ENCODE measurements around the gene TSHZ2. TPM values are rescaled to one million over a fixed set of nuclear protein-coding genes. Genes with fewer than 3 reads are reported as not detected.

TSHZ2 gene
- total and polyA plus RNA-seq, 12 donors = 1.5 to 6.2 (median 4.5) TPM

- intact Hi-C loops (cut with DNase I) = no loop called here
- Histone ChIP-seq H3K4me1 (no peaks in the 10 kb centered on the region), H3K27ac (no peak overlapping the region), H3K9me3 (no peaks in the 10 kb centered on the region), H3K36me3 (no peaks in the 10 kb centered on the region), H3K4me3 (no peak overlapping the region), H3K27me3 (no peaks in the 10 kb centered on the region)
- WGBS, 2 donors = 100% methylated on average over 1 of the region's 1 CpG
- DNase-seq = no peak
- TF ChIP-seq CTCF (IDR thresholded peaks at IDR 0.05) = no peak
- ATAC-seq = no peak
These were observed 273.4 kb downstream of the TSHZ2 start for GRCh38 chr20:53245574-53245973.

DNA sequence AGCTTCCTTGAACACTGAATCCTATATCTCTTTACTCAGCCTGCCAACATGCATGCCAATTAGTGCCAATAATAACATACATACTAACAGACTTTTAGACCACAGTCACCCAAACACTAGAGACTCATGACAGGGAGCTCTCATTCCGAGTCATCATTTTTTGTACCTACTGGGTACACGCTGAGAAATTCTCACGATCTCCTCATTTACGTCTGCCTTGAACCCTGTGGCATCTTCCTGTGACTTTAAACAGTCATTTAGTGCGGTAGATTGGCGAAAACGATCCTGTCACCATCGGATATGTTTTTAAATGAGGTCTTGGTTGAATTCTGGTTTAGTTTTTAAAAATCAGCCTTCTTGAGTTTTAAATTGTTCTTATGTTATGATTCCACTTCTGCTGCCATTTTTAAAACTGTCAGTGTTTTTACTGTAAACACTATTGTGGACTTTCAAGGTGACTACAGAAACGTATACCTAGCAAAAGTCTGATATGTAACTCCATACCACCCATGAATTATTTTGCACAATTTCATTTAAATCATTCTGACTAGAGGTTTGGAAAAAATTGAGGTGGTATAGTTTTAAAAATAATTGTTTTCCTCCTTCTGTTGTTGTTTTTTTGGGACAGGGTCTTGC, 275.4 kb downstream of the TSHZ2 start:
- no peaks in the 10 kb centered on the region for H3K27me3 ChIP-seq
- TF ChIP-seq CTCF (IDR thresholded peaks at IDR 0.05) = no peak
- ATAC-seq = no peak
- intact Hi-C loops (cut with DNase I) = no loop called here
- DNase-seq = no peak
- no peaks in the 10 kb centered on the region for H3K9me3 ChIP-seq
- no peak overlapping the region for H3K27ac ChIP-seq
- H3K4me1 ChIP-seq = no peaks in the 10 kb centered on the region
- 90 to 94% methylated on average over 9 of the region's 9 CpGs for WGBS, 2 donors
- no peak overlapping the region for H3K4me3 ChIP-seq
- no peaks in the 10 kb centered on the region for H3K36me3 ChIP-seq

DNA sequence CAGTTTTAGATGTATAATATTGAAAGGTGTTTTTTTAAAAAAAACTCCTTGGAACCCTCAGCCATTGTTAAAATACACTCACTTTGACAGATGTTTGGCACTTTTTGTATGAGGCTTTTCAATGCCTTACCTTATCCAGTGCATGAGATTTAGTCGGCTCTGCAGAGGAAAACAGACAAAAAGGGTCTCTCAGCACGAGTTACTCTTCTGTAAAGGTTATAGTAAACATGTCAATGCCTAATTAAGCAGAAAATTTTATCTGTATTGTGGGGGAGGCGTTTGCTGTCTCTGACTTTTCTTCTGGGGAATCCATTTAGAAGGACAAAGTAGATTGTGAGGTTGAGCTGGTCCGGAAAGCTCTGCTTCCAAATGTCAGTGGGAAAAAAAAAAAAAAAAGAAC, 278.3 kb downstream of the TSHZ2 start:
- WGBS, 2 donors = 62 to 71% methylated on average over 4 of the region's 4 CpGs
- Histone ChIP-seq H3K4me1 (no peaks in the 10 kb centered on the region), H3K36me3 (peaks cover 0 to 6% (median 0%) of the 10 kb centered on the region in 9 donors), H3K27ac (no peak overlapping the region), H3K27me3 (no peaks in the 10 kb centered on the region), H3K4me3 (no peak overlapping the region), H3K9me3 (no peaks in the 10 kb centered on the region)
- DNase-seq (no peak), ATAC-seq (no peak)
- intact Hi-C loops (cut with DNase I) = no loop called here
- TF ChIP-seq CTCF (IDR thresholded peaks at IDR 0.05) = no peak

DNA sequence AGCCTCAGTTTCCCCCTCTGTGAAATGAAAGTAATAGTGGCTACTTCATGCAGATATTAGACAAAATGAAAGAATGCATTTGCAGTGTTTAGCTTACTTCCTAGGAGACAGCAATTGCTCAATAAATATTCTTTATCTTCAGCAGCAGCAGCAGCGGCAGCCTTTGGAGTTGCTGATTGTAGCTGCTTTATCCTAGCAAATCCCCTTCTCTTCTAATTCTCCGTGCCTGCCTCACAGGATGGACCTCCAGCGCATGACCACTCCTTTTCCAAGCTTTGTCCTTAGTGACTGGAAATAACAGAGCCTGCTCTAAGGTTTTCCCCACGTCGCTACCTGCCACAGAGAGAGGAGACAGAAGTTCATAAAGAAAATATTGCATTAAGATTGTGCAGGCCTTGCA, 279.8 kb downstream of the TSHZ2 start:
- DNase-seq (no peak), ATAC-seq (no peak)
- Histone ChIP-seq H3K4me1 (no peaks in the 10 kb centered on the region), H3K4me3 (no peak overlapping the region), H3K9me3 (no peaks in the 10 kb centered on the region), H3K27me3 (no peaks in the 10 kb centered on the region), H3K27ac (no peak overlapping the region), H3K36me3 (peaks cover 0 to 6% (median 0%) of the 10 kb centered on the region in 9 donors)
- intact Hi-C loops (cut with DNase I) = no loop called here
- TF ChIP-seq CTCF (IDR thresholded peaks at IDR 0.05) = no peak
- WGBS, 2 donors = 90% methylated on average over 5 of the region's 5 CpGs

All from heart right ventricle (tissue), 16 donors.